Measurements from ENCODE around the gene TP53I11.

Gene TP53I11

GRCh38 chr11:44988981-44989635, 38.4 kb upstream of the TP53I11 start:
- H3K4me1 ChIP-seq (ENCODE audit: control insufficient read depth in 1 of 2, insufficient read depth in 2 of 2, low read length in 2 of 2): peaks cover 0 to 3% of the 10 kb centered on the region in 2 donors
- no peaks in the 10 kb centered on the region for H3K27me3 ChIP-seq (ENCODE audit: low read depth, low read length)
- no peaks in the 10 kb centered on the region for H3K36me3 ChIP-seq (ENCODE audit: control insufficient read depth in 1 of 2, insufficient read depth in 2 of 2, low read length in 2 of 2)
- no peak overlapping the region for H3K4me3 ChIP-seq (ENCODE audit: low read depth in 1 of 2, low read length in 2 of 2)
- H3K27ac ChIP-seq (ENCODE audit: low read length): no peak overlapping the region
- H3K9me3 ChIP-seq (ENCODE audit: control insufficient read depth in 1 of 2, low read length in 2 of 2): no peaks in the 10 kb centered on the region

GRCh38 chr11:44988111-44988510, 37.4 kb upstream of the TP53I11 start:
- H3K36me3 ChIP-seq (ENCODE audit: control insufficient read depth in 1 of 2, insufficient read depth in 2 of 2, low read length in 2 of 2): no peaks in the 10 kb centered on the region
- H3K9me3 ChIP-seq (ENCODE audit: control insufficient read depth in 1 of 2, low read length in 2 of 2): no peaks in the 10 kb centered on the region
- H3K27ac ChIP-seq (ENCODE audit: low read length): no peak overlapping the region
- H3K4me1 ChIP-seq (ENCODE audit: control insufficient read depth in 1 of 2, insufficient read depth in 2 of 2, low read length in 2 of 2): peaks cover 0 to 3% of the 10 kb centered on the region in 2 donors
- H3K4me3 ChIP-seq (ENCODE audit: low read depth in 1 of 2, low read length in 2 of 2): no peak overlapping the region
- no peaks in the 10 kb centered on the region for H3K27me3 ChIP-seq (ENCODE audit: low read depth, low read length)

DNA sequence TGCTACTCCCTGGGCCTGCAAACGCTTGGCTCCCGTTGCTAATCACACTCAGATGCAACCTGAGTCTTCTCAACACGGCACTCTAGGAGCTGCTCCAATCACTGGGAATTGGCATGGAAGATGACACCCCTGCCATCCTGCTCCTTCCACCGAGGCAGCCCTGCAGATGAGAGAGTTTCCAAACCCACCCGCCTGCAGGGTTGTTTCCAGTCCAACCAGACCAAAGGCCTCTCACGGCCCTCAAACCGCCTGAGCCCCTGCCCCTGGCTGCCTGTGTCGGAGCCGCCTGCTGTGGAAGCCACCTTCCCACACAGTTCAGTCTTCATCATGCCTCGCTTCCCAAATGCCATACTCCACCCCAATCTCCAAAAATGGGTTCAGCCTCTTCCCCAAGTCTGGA, 36.8 kb upstream of the TP53I11 start:
- H3K27ac ChIP-seq (ENCODE audit: low read length): no peak overlapping the region
- H3K36me3 ChIP-seq (ENCODE audit: control insufficient read depth in 1 of 2, insufficient read depth in 2 of 2, low read length in 2 of 2): no peaks in the 10 kb centered on the region
- no peaks in the 10 kb centered on the region for H3K27me3 ChIP-seq (ENCODE audit: low read depth, low read length)
- H3K9me3 ChIP-seq (ENCODE audit: control insufficient read depth in 1 of 2, low read length in 2 of 2): no peaks in the 10 kb centered on the region
- H3K4me1 ChIP-seq (ENCODE audit: control insufficient read depth in 1 of 2, insufficient read depth in 2 of 2, low read length in 2 of 2): peaks cover 0 to 3% of the 10 kb centered on the region in 2 donors
- H3K4me3 ChIP-seq (ENCODE audit: low read depth in 1 of 2, low read length in 2 of 2): no peak overlapping the region

GRCh38 chr11:44986315-44986714, 35.6 kb upstream of the TP53I11 start:
- H3K36me3 ChIP-seq (ENCODE audit: control insufficient read depth in 1 of 2, insufficient read depth in 2 of 2, low read length in 2 of 2): no peaks in the 10 kb centered on the region
- no peaks in the 10 kb centered on the region for H3K9me3 ChIP-seq (ENCODE audit: control insufficient read depth in 1 of 2, low read length in 2 of 2)
- H3K27ac ChIP-seq (ENCODE audit: low read length): no peak overlapping the region
- no peaks in the 10 kb centered on the region for H3K4me1 ChIP-seq (ENCODE audit: control insufficient read depth in 1 of 2, insufficient read depth in 2 of 2, low read length in 2 of 2)
- H3K27me3 ChIP-seq (ENCODE audit: low read depth, low read length): no peaks in the 10 kb centered on the region
- no peak overlapping the region for H3K4me3 ChIP-seq (ENCODE audit: low read depth in 1 of 2, low read length in 2 of 2)

GRCh38 chr11:44985721-44986120, 35.0 kb upstream of the TP53I11 start:
- H3K36me3 ChIP-seq (ENCODE audit: control insufficient read depth in 1 of 2, insufficient read depth in 2 of 2, low read length in 2 of 2): no peaks in the 10 kb centered on the region
- H3K27me3 ChIP-seq (ENCODE audit: low read depth, low read length): no peaks in the 10 kb centered on the region
- H3K4me3 ChIP-seq (ENCODE audit: low read depth in 1 of 2, low read length in 2 of 2): no peak overlapping the region
- H3K4me1 ChIP-seq (ENCODE audit: control insufficient read depth in 1 of 2, insufficient read depth in 2 of 2, low read length in 2 of 2): no peaks in the 10 kb centered on the region
- H3K27ac ChIP-seq (ENCODE audit: low read length): no peak overlapping the region
- H3K9me3 ChIP-seq (ENCODE audit: control insufficient read depth in 1 of 2, low read length in 2 of 2): no peaks in the 10 kb centered on the region

- Histone ChIP-seq H3K4me1 (ENCODE audit: control insufficient read depth in 1 of 2, insufficient read depth in 2 of 2, low read length in 2 of 2) (peaks cover 0 to 3% of the 10 kb centered on the region in 2 donors), H3K36me3 (ENCODE audit: control insufficient read depth in 1 of 2, insufficient read depth in 2 of 2, low read length in 2 of 2) (no peaks in the 10 kb centered on the region), H3K4me3 (ENCODE audit: low read depth in 1 of 2, low read length in 2 of 2) (no peak overlapping the region), H3K9me3 (ENCODE audit: control insufficient read depth in 1 of 2, low read length in 2 of 2) (no peaks in the 10 kb centered on the region), H3K27ac (ENCODE audit: low read length) (no peak overlapping the region), H3K27me3 (ENCODE audit: low read depth, low read length) (no peaks in the 10 kb centered on the region)
Observed at GRCh38 chr11:44983786-44984185, 33.1 kb upstream of the TP53I11 start.

DNA sequence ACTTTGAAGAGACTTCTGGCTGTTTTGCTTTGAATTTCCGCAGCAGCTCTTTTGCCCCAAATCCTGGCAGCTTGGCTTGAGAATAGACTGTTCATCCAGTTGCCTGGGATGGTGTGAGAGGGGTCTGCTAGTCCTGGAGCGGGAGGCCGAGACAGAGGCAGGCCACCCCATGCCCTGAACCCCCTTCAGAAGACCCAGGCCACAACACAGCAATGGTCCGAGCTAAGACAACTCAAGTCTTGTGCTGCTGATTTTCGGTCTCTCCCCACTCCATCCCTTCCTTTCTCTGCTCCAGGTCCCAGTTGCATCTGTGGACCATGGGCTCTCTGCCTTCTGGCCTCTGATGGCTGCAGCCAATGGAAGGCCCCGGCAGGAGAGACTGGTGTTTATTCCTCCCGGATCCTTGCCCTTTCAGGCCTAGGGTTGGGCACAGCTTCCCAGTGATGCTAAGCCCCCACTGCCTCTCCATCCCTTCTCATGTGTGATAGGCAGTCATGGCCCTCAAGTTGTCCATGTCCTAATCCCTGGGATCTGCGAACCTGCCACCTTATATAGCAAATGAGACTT, 31.9 kb upstream of the TP53I11 start:
- Histone ChIP-seq H3K9me3 (ENCODE audit: control insufficient read depth in 1 of 2, low read length in 2 of 2) (no peaks in the 10 kb centered on the region), H3K4me1 (ENCODE audit: control insufficient read depth in 1 of 2, insufficient read depth in 2 of 2, low read length in 2 of 2) (peaks cover 0 to 8% of the 10 kb centered on the region in 2 donors), H3K27me3 (ENCODE audit: low read depth, low read length) (no peaks in the 10 kb centered on the region), H3K27ac (ENCODE audit: low read length) (no peak overlapping the region), H3K4me3 (ENCODE audit: low read depth in 1 of 2, low read length in 2 of 2) (no peak overlapping the region), H3K36me3 (ENCODE audit: control insufficient read depth in 1 of 2, insufficient read depth in 2 of 2, low read length in 2 of 2) (no peaks in the 10 kb centered on the region)

GRCh38 chr11:44980533-44981427, 30.1 kb upstream of the TP53I11 start:
- Histone ChIP-seq H3K36me3 (ENCODE audit: control insufficient read depth in 1 of 2, insufficient read depth in 2 of 2, low read length in 2 of 2) (no peaks in the 10 kb centered on the region), H3K9me3 (ENCODE audit: control insufficient read depth in 1 of 2, low read length in 2 of 2) (no peaks in the 10 kb centered on the region), H3K27ac (ENCODE audit: low read length) (peak overlapping the region; percentile 58), H3K4me3 (ENCODE audit: low read depth in 1 of 2, low read length in 2 of 2) (no peak overlapping the region), H3K4me1 (ENCODE audit: control insufficient read depth in 1 of 2, insufficient read depth in 2 of 2, low read length in 2 of 2) (peaks cover 0 to 13% of the 10 kb centered on the region in 2 donors), H3K27me3 (ENCODE audit: low read depth, low read length) (no peaks in the 10 kb centered on the region)

DNA sequence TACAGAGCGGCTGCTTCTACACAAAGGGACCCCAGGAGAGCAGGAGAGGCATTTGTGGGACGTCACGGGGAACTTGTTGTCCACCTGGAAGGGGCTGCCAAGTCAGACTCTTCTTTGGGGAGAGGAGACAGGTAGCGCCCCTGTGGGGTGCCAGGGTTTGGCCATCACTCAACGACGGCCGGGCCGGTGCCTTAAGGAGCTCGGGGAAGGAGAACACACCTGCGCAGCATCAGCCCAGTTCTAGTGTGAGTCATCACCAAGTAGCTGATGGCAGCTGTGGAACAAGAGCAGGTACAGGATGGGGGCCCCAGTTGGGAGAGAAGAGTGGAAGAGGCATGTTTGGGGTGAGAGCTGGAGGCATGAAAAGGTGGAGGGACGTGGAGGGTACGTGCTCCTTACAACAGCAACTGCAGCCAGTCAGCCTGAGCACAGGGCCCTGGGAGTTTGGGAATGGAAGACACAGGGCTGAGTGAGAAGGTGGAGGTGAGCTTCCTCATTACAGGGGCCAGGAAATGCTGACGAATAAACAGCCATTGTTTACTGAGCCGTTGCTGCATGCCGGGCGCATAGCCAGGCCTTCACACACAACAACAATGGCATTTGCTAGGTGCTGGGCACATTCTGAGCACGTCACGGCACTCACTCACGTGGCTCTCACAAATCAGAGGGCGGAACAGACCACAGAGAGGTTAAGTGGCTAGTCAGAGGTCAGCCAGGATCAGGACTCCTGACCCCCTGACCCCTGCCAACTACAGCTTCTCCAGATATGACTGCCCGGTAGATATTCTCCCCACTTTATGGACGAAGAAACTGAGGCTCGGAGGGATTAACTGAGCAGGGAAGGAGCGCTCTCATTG, 29.1 kb upstream of the TP53I11 start:
- Histone ChIP-seq H3K4me1 (ENCODE audit: control insufficient read depth in 1 of 2, insufficient read depth in 2 of 2, low read length in 2 of 2) (peaks cover 0 to 13% of the 10 kb centered on the region in 2 donors), H3K27ac (ENCODE audit: low read length) (peak overlapping the region; percentile 58), H3K36me3 (ENCODE audit: control insufficient read depth in 1 of 2, insufficient read depth in 2 of 2, low read length in 2 of 2) (no peaks in the 10 kb centered on the region), H3K9me3 (ENCODE audit: control insufficient read depth in 1 of 2, low read length in 2 of 2) (no peaks in the 10 kb centered on the region), H3K27me3 (ENCODE audit: low read depth, low read length) (no peaks in the 10 kb centered on the region), H3K4me3 (ENCODE audit: low read depth in 1 of 2, low read length in 2 of 2) (no peak overlapping the region)

GRCh38 chr11:44978961-44979331, 28.3 kb upstream of the TP53I11 start:
- Histone ChIP-seq H3K36me3 (ENCODE audit: control insufficient read depth in 1 of 2, insufficient read depth in 2 of 2, low read length in 2 of 2) (no peaks in the 10 kb centered on the region), H3K27ac (ENCODE audit: low read length) (peak overlapping the region; percentile 58), H3K9me3 (ENCODE audit: control insufficient read depth in 1 of 2, low read length in 2 of 2) (no peaks in the 10 kb centered on the region), H3K4me3 (ENCODE audit: low read depth in 1 of 2, low read length in 2 of 2) (no peak overlapping the region), H3K27me3 (ENCODE audit: low read depth, low read length) (no peaks in the 10 kb centered on the region), H3K4me1 (ENCODE audit: control insufficient read depth in 1 of 2, insufficient read depth in 2 of 2, low read length in 2 of 2) (peaks cover 0 to 13% of the 10 kb centered on the region in 2 donors)
